ENCODE results near the gene CELSR1.

Gene CELSR1

DNA sequence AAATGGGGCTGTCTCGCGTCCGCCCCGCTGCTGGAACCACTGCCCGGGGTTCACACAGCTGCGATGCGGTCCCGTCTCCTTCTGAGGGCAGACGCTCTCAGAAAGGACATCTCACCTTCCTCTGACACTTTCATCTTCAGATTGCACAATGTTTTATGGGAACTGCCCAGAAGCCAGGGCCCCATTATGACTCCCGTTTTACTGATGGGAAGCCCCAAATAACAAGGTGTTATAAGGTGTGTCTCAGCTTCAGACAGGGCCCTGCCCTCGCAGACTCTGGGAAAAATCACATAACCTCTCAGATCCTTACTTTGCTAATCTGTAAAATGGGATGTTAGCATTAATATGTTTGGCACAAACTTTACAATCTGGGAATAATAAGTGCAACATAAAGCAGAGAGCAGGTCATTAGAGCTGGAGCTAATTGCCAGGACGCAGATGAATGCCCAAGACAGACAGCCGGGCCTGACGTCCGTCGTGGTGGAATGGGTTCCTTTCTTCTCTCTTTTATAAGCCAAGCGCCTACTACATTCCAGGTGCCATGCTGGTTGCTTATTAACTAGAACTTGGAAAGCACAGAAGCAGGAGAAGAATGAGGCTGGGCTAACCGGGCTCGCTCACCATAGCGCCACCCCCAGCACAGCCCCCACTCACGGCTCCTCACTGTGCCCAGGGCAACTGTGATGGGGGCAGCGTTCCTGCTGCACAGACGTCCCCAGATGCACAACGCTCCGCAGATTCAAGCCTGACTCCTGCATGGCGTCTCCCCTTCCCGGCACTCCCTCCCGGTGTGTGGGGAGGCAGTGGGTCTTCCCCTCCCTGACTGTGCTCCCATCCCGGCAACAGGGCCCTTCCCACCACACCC lies 158.1 kb downstream of the CELSR1 start:
- DNase-seq (ENCODE audit: low read depth in 2 of 3, low spot score in 2 of 3) = no peak

DNA sequence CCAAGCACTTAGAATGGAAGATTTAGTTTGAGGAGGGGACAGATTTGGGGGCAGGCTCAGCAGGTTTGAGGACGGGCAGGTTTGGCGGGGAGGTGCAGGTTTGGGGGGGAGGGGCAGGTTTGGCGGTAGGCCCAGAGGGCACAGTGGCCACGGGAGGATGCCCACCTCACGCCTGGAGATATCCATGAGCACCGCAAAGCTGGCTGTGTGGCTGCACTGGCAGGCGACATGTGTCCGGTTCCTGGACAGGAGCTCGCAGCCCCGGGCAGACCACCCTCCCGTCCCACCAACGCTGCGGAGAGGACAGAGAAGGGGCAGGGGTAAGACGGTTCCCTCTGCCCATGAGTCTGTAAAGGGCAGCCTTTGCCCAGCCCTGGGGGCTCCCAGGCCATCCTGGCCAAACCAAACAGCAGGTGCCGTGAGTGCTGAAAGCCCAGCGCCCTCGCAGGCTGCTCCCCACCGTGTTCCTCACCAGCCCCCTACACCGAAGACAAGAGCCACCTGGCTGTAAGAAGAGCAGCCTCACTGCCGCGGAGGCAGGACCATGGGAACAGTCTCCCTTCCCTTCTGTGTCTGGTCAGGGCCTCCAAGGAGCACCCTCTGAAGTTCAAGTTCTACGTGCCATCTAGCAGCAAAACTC lies 158.9 kb downstream of the CELSR1 start:
- no peak for DNase-seq (ENCODE audit: low read depth in 2 of 3, low spot score in 2 of 3)

DNA sequence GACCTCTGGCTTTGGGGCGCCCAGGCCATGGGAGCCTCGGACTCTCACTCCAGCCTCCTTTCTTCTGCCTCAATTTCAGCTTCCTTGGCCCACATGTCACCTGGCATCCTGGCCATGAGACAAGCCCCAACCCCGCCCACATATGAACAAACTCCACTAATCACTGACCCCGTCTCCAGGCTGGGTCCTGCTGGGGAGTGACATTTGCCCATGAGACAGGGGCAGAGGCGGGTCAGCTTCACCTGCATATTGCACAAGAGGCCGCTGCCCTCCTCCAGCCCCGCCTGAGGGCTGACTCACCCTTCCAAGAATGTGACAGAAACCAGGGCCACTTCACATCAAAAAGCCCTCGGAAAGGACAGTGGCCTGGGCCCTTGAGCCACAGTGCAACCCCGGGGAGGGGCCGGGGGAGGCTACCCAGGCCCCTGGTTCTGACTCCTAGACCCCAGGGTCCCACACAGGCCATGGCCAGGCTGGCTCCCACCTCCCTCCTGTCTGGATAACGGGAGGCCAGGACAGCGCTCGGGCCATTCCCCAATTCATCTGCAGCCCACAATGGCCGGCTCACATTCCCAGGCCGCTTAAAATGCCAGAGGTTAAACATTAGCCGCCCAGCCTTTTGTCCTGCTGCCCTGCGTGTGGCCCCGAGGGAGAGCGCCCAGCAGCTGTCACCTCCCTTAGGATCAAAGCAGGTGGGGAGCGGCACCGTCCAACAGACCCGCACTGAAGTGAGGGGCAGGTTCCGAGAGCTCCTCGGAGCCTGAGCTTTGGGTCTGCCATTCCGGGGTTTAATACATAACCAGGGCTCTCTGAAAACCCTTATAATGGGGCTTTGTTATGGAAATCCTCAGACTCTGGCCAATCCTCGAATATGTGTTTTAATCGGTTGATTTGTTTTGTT lies 159.6 kb downstream of the CELSR1 start:
- DNase-seq (ENCODE audit: low read depth in 2 of 3, low spot score in 2 of 3) = no peak

DNA sequence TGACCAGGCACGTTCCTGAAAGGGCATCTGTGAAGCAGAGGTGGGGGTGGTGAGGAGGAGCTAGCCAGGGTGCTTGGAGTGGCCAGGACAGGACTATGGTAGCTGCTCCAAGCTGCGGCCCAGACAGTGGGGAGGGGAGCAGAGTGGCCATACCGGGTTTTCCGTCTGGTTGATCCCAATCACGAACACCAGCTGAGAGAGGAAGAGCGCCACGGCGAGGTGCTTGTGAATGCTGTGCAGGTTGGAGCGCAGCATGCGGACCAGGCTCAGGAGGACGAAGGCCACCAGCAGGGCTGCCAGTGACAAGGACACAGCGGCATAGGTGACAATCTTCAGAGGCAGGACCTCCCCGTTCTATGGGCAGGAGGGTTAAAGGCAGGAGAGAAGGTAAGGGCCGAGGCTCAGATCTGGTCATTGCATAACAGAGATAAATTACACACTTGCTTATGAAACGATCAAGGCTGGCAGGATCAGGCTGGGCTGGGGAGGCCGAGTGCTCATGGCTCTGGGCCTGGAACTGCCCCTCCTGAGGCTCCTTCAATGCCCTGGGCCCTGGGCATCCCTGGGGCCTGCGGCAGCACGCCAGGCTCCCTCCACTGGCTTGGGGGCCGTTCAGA lies 160.4 kb downstream of the CELSR1 start:
- no peak for DNase-seq (ENCODE audit: low read depth in 2 of 3, low spot score in 2 of 3)

DNA sequence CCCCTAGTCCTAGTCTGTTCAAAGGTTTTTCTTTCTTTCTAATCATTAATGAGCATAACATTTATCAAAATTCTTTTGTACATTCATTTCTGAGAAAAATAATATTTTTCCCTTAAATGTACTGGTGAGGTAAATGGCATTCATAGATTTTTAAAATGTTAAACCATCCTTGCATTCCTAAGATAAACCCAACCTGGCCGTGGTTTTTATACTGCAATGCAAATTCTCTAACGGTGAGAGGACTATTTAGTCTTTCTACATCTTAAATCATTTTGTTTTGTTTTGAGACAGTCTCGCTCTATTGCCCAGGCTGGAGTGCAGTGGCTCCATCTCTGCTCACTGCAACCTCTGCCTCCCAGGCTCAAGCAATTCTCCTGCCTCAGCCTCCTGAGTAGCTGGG lies 161.3 kb downstream of the CELSR1 start:
- no peak for DNase-seq (ENCODE audit: low read depth in 2 of 3, low spot score in 2 of 3)

DNA sequence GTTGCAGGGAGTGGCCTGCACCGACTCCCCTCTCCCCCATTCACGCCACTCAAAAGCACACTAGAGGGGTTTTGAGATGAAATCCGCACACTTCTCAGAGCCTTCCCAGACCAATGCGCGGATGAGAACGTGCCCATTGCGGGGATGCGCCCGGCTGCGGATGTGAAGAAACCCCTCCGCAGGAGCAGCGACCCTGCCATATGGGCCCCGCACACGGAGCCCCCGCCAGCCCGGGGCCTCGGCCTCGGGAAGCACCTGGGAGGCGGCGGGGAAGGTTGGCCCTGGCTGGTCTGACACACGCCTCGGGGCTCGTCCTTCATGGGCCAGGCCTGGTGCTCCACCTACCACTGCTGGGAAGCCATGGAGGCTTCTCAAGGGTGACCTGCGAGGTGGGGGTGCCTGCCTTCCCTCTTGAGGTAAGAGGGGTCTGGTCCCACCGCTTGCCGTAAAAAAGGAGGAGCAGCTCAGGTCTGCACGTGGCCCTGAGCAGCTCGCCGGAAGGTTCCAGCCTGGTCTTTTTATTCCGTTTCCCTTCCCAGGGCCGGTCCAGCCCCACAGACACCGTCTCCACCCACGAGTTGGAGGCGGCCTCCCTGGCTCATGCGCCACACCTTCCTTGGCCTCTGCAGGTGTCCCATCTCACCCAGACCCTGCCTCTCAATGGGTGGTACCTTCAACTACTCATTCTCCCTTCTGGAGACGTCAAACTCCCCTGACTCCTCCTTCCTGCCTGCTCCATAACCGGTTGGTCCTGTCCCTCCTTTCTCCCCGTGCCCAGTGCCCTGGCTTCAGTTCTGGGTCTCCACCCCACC lies 162.6 kb downstream of the CELSR1 start:
- no peak for DNase-seq (ENCODE audit: low read depth in 2 of 3, low spot score in 2 of 3)

DNA sequence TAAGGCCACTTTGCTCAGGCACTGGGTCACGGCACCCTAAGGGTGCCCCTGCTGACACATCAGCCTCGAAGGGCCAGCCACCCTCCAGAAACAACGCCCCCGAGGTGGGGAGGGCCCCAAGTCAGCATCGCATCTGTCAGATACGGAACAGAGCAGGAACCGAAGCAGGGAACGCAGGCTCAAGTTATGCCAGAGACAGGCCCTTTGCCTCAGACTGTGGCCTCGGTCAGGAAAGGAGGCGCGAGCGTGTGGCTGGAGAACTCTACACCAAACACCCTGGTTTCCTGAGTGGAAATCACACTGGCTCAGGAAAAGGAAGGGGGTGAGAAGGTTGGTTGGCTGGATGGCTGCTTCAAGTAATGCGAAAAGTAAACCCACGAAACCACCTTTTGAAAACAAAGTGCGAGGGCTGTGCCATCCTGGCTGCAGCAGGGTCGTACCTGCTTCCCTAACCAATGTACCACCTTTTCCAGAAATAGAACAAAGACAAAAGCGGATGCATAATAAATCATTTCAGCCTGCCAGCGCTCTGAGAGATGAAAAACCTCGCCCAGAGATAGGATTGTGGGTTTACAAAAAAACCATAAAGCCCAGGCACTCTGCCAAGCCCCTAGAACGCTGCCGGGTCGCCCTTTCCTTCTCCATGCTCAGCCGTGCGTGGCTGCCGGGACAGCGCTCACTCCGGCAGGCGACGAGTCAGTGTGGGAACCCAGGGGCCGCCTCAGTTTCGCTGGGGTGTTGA lies 163.3 kb downstream of the CELSR1 start:
- DNase-seq (ENCODE audit: low read depth in 2 of 3, low spot score in 2 of 3) = no peak

DNA sequence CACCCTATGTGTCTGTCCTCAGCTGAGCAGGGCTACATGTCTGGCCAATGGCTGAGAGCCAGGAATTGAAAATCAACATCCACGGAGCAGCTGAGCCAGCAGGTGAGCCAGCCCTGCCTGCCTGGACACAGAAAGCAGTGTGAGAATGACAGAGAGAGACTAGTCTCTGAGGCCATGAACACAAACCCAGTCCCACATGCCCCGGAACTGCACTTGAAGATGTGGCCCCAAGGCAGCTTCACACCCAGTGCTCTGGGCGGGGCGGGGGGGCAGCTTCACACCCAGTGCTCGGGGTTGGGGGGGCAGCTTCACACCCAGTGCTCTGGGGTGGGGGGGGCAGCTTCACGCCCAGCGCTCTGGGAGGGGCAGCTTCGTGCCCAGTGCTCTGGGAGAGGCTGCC lies 164.3 kb downstream of the CELSR1 start:
- DNase-seq (ENCODE audit: low read depth in 2 of 3, low spot score in 2 of 3) = no peak

DNA sequence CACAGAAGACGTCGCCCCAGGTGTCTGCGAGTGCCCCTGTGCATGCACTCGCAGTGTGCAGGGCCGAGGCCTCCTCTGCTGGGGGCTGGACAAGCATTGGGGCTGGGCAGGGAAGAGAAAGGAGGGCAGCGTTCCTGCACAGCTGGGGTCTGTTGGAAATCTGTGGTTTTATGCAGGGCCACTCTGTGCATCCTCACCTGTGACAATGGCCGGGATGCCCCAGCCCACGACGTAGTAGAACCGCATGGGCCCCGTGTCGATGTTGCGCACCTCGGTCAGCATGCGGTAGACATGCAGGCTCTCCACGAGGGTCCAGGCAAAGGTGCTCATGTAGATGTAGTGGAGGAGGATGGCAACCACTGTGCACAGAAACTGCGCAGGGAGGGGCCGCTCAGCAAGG lies 164.7 kb downstream of the CELSR1 start:
- DNase-seq (ENCODE audit: low read depth in 2 of 3, low spot score in 2 of 3) = no peak

DNA sequence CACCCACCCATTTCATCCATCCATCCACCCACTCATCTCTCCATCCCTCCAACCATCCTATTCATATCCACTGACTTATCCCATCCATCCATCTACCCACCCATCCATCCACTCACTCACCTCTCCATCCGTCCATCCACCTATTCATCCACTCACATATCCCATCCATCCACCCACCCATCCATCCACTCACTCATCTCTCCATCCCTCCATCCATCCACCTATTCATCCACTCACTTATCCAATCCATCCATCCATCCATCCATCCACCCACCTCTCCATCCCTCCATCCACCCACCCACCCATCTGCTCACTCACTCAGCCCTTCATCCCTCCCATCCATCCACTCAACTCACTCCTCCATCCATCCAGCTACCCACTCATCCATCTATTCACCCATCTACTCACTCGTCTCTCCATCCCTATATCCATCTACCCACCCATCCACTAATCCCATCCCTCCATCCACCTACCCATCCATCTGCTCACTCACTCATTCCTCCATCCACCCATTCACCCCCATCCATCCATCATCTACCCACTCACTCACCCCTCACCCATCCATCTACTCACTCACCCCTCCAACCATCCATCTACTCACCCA lies 165.7 kb downstream of the CELSR1 start:
- no peak for DNase-seq (ENCODE audit: low read depth in 2 of 3, low spot score in 2 of 3)

DNA sequence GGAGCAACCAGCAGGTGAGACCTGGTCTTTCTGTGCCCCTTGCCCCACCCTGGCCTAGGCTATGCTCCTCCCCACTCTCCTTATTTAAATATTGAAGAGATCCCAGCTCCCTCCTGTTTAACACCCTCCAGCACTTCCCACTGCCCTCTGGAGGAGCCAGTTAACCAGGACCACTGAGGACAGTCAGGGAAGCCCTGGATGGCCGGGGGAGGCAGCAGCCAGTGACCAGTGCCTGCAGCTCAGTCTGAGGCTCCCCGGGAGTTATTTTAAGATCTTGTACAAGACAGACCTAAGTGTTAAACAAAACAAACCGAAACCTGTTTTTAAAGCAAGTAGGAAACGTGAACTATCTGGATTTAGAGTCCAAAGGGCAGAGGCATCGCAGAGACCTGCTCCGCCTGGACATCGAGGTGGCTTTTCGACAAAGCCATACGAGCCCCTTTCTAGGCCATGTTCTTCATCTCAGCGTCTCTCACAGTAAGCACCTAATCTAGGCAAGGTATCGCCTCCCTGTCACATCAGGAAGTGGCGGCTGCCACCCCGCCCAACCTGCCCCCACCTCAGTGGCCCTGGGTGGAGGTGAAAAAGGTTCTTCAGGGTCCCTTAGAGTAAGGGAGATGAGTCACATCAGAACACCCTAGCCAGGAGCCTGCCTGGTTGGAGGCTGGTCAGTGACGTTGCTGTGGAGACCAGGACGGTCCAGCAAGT lies 166.7 kb downstream of the CELSR1 start:
- DNase-seq (ENCODE audit: low read depth in 2 of 3, low spot score in 2 of 3) = no peak

DNA sequence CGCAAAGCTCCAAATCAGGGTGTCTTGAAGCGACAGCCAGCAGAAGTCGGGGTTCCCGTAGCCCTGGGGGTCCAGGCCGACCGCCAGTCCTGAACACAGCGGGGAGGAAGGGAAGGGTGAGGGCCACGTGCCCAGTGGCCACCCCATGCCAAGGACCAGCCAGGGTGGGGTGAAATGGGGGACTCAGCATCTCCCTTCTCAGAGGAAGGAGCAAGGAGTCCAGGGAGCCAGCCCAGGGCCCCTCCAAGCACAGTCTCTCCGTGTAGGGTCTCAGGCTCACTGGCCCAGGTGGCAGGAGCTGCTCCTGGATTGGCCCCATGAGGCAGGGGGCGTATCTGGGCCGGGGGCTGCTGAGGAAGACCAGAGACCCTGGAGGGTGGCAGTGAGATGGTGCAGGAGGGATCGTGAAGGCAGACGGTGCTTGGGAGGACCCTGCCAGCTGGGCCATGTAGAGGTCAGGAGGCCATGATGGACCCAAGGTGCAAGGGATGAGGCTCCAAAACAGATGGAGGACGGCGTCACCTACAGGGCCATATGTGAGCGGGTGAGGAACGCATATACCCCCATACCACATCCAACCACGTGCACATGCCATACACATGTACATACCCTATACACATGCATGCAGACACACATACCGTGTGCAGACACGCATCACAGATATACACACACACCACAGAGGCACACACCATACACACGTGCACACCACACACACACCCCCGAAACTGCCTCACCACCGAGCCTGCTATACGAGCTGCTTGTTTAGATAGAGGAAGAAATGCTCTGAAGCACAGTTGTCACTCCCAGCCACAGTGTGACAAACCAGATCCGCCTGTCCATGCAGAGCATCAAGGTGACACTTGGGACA lies 167.5 kb downstream of the CELSR1 start:
- no peak for DNase-seq (ENCODE audit: low read depth in 2 of 3, low spot score in 2 of 3)

DNA sequence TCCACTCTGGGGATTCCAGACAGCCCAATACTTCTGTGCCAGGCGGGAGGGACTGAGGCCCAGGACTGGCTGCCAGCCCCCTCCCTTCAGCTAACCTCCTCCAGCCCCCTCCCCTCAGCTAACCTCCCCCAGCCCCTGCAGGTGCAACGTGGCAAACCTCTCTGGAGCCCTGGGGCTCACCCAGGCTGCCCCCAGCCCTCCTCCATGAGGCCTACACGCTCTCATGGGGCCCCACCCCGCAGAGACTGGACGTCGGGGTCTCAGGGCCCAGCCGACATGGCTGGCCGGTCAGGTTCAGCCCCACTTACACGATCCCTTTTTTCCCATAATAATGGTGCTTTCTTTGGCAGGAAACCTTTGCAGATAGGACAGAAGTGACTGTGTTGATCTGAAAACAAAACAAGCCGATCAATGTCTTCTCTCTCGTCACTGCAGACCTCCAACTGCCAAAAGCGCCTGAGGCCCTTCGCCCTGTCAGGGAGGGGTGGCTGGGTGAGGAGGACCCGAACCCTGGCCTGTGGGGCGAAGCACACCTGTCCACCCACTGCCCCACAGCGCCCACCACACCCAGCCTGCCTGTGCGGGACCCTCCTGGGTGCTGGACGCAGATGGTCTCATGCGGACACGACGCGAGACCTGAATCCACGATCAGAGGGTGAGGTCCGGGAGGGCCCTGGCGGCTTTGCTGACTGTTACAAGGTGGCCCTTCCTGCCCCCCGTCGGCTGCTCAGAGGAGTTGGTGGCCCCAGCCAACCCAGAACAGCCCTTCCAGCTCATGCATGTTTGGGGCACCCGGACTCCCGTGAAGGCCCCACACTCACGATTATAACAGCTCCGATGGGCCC lies 168.3 kb downstream of the CELSR1 start:
- DNase-seq (ENCODE audit: low read depth in 2 of 3, low spot score in 2 of 3) = no peak

DNA sequence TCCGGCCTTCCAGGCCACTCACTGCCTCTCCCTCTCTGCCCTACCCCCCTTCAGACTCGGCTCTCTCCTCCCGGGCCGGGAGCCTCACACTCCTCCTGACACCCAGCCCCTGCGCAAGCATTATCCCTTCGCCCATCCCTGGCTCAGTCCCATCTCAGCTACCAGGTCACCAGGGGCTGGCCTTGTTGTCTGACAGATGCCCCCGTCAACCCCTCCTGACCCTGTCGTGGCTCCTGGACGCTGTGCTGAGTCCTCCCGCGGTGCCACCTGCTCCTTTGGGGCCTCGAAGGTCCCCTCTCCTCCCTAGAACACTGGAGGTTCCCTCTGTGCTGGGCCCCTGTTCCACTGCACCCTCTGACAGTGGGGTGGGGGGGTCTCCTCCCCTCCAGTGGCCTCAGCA lies 169.0 kb downstream of the CELSR1 start:
- DNase-seq (ENCODE audit: low read depth in 2 of 3, low spot score in 2 of 3) = no peak

DNA sequence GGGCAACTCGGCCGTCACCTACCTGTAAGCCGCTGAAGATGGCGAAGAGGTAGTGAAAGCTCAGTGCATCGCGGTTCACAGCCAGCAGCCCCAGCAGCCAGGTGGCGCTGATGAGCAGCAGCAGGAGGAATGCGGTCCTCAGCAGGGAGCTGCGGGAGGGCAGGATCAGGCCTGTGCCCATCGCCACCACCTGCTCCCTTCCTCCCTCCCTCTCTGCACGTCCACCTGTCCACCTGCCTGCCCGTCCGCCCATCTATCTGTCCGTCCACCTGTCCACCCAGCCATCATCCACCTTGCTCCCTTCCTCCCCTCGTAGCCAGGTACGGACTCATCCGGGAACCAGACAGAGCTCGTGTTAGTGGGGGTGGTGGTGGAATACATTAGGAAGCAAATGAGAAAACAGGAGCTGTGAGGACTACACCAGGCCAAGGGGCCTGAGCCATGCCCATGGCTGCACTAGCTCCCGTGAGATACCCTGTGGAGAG lies 169.7 kb downstream of the CELSR1 start:
- DNase-seq (ENCODE audit: low read depth in 2 of 3, low spot score in 2 of 3) = peak; percentile 24 to 60 (median 42)

DNA sequence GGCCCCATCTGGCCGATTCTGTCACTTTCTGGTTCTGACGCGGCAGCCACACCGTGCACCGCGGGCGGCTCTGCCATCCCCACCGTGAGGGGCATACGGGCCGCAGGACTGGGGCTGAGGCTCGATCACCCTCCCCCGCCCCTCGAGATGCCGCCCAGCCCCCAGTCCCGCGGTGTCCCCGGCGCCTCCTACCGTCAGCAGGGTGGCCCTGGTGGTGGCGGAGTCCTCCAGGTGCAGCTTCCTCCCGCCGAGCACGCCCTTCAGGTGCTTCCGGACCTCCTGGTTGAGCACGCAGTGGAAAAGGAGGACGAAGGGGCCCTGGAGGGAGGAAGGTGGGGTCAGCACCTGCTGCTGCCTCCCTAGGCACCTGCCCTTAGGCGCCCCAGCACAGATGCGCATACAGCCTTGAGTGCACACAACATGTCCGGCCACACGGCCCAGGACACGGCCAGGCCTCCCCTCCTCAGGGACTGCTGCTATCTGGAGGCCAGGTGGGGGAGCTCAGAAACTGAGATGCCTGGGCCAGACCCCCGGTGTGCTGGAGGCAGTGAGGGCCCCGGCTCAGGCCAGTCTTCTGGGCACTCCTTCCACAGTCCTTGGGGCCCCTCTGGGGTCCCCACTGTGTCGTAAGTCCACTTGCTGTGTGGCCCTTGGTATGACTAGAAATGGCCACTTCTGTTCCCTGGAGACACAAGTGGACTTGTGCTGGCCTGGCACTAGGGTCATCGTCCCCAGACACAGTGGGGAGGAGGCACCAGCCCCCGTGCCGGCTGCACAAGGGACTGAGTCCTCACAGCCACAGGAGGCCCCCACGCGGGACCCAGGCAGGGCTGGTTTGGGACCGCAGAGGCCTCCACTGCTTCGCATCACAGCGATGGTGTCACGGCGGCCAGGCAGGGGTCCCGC lies 170.4 kb downstream of the CELSR1 start:
- DNase-seq (ENCODE audit: low read depth in 2 of 3, low spot score in 2 of 3) = no peak
